ENCODE data around the gene ACOXL. TPM values are rescaled to one million over a fixed set of nuclear protein-coding genes. Genes with fewer than 3 reads are reported as not detected.
"Not testable (repeated sequence)": the region's sequence is repeated elsewhere in the genome, so short reads cannot be mapped to it uniquely, and the experiment has no call there.

The ACOXL gene
- total RNA-seq, 2 donors from 2014 or later, result 11.7 to 12.3 TPM

DNA sequence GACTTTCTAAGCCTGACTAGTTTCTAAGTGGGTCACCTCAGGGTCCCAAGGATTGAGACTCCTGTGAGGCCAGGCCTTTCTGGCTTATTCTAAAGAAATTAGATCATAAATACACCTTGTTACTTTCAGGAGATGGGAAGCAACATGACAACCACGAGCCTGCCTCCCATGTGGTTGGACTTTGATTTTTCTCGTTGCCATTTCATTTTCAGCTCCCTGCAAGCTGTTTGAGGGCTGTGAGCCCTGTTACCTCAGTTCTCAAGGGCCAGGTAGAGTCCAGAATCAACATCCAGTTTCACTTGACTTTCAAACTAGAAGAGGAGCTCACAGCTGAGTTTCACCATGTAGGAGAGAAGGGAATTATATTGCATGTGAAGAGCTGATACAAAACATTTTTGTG is 228.6 kb downstream of the ACOXL start:
- Histone ChIP-seq H3K9me3 (ENCODE audit: control insufficient read depth, low read length) (no peaks in the 10 kb centered on the region), H3K27ac (ENCODE audit: low read depth, low read length) (no peak overlapping the region), H3K27me3 (ENCODE audit: control insufficient read depth, insufficient read depth, low read length, poor library complexity, severe bottlenecking) (no peaks in the 10 kb centered on the region), H3K36me3 (ENCODE audit: control insufficient read depth, insufficient read depth, low read length) (no peaks in the 10 kb centered on the region), H3K4me3 (ENCODE audit: low read length) (no peak overlapping the region), H3K4me1 (ENCODE audit: control insufficient read depth, insufficient read depth, low read length) (no peaks in the 10 kb centered on the region), H3K9ac (ENCODE audit: extremely low read depth, low read length, poor library complexity, severe bottlenecking) (no peak overlapping the region)
- no peak for DNase-seq
- no peak overlapping the region for H3K4me3 Mint-ChIP-seq
- WGBS, 2 experiments (ENCODE audit: insufficient coverage in 1 of 2, insufficient read length in 1 of 2), result 88 to 100% methylated on average over 2 of the region's 2 CpGs
- H3K27me3 Mint-ChIP-seq (ENCODE audit: insufficient read depth), result no peaks in the 10 kb centered on the region
- no peak overlapping the region for H3K27ac Mint-ChIP-seq
- H3K4me1 Mint-ChIP-seq, result no peaks in the 10 kb centered on the region
- TF ChIP-seq, protein P1, sequence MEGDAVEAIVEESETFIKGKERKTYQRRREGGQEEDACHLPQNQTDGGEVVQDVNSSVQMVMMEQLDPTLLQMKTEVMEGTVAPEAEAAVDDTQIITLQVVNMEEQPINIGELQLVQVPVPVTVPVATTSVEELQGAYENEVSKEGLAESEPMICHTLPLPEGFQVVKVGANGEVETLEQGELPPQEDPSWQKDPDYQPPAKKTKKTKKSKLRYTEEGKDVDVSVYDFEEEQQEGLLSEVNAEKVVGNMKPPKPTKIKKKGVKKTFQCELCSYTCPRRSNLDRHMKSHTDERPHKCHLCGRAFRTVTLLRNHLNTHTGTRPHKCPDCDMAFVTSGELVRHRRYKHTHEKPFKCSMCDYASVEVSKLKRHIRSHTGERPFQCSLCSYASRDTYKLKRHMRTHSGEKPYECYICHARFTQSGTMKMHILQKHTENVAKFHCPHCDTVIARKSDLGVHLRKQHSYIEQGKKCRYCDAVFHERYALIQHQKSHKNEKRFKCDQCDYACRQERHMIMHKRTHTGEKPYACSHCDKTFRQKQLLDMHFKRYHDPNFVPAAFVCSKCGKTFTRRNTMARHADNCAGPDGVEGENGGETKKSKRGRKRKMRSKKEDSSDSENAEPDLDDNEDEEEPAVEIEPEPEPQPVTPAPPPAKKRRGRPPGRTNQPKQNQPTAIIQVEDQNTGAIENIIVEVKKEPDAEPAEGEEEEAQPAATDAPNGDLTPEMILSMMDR (conservative IDR thresholded peaks at IDR 0.05), result no peak
- peaks cover 6% of the 10 kb centered on the region for H3K36me3 Mint-ChIP-seq (ENCODE audit: low read depth)
- no peaks in the 10 kb centered on the region for H3K9me3 Mint-ChIP-seq

DNA sequence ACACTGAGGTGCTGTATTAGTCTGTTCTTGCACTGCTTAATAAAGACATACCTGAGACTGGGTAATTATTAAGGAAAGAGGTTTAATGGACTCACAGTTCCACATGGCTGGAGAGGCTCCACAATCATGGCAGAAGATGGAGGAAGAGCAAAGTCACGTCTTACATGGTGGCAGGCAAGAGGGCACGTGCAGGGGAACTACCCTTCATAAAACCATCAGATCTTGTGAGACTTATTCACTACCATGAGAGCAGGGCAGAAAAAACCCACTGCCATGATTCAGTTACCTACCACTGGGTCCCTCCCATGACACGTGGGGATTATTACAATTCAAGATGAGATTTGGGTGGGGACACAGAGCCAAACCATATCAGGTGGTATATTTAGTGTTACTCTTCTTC is 229.3 kb downstream of the ACOXL start:
- H3K27ac ChIP-seq (ENCODE audit: low read depth, low read length); DNase-seq; H3K27me3 ChIP-seq (ENCODE audit: control insufficient read depth, insufficient read depth, low read length, poor library complexity, severe bottlenecking); H3K9me3 ChIP-seq (ENCODE audit: control insufficient read depth, low read length); H3K36me3 ChIP-seq (ENCODE audit: control insufficient read depth, insufficient read depth, low read length); H3K9me3 Mint-ChIP-seq; H3K4me1 Mint-ChIP-seq; H3K4me1 ChIP-seq (ENCODE audit: control insufficient read depth, insufficient read depth, low read length); H3K27ac Mint-ChIP-seq; H3K4me3 ChIP-seq (ENCODE audit: low read length); H3K36me3 Mint-ChIP-seq (ENCODE audit: low read depth); H3K9ac ChIP-seq (ENCODE audit: extremely low read depth, low read length, poor library complexity, severe bottlenecking); H3K4me3 Mint-ChIP-seq; H3K27me3 Mint-ChIP-seq (ENCODE audit: insufficient read depth): not testable (repeated sequence)
- WGBS, 2 experiments (ENCODE audit: insufficient coverage in 1 of 2, insufficient read length in 1 of 2), result 87 to 100% methylated on average over 1 to 3 of the region's 3 CpGs

- no peak for DNase-seq
- WGBS, 2 experiments (ENCODE audit: insufficient coverage in 1 of 2, insufficient read length in 1 of 2), result 89 to 100% methylated on average over 1 to 2 of the region's 2 CpGs
These were observed 237.3 kb downstream of the ACOXL start for GRCh38 chr2:110969696-110970095.

More at GRCh38 chr2:110969696-110970095, 237.3 kb downstream of the ACOXL start:
- peaks cover 16% of the 10 kb centered on the region for H3K9me3 Mint-ChIP-seq
- Histone ChIP-seq H3K4me3 (ENCODE audit: low read length) (no peak overlapping the region), H3K4me1 (ENCODE audit: control insufficient read depth, insufficient read depth, low read length) (no peaks in the 10 kb centered on the region), H3K27ac (ENCODE audit: low read depth, low read length) (no peak overlapping the region), H3K9ac (ENCODE audit: extremely low read depth, low read length, poor library complexity, severe bottlenecking) (no peak overlapping the region), H3K9me3 (ENCODE audit: control insufficient read depth, low read length) (peaks cover 14% of the 10 kb centered on the region), H3K36me3 (ENCODE audit: control insufficient read depth, insufficient read depth, low read length) (no peaks in the 10 kb centered on the region), H3K27me3 (ENCODE audit: control insufficient read depth, insufficient read depth, low read length, poor library complexity, severe bottlenecking) (no peaks in the 10 kb centered on the region)
- no peak overlapping the region for H3K4me3 Mint-ChIP-seq
- no peak overlapping the region for H3K27ac Mint-ChIP-seq
- no peaks in the 10 kb centered on the region for H3K4me1 Mint-ChIP-seq
- TF ChIP-seq, protein P1 (conservative IDR thresholded peaks at IDR 0.05), result no peak
- H3K27me3 Mint-ChIP-seq (ENCODE audit: insufficient read depth), result no peaks in the 10 kb centered on the region
- peaks cover 16% of the 10 kb centered on the region for H3K36me3 Mint-ChIP-seq (ENCODE audit: low read depth)
